Ascending aorta (tissue), 2 donors: ENCODE measurements around the gene MBD3. TPM values are rescaled to one million over a fixed set of nuclear protein-coding genes. Genes with fewer than 3 reads are reported as not detected.

ENCODE experiments used
- DNase-seq, 2 donors: peaks; one replicate each; pipeline ENCODE4 v3.0.0-alpha.2; 2019; ENCODE audit warnings: low spot score in 2 of 2
- H3K27ac ChIP-seq, 2 donors: fragments of 200-600 bp; sonication (generic); one replicate each; pipeline ENCODE4 v1.5.1; 2016 to 2017; ENCODE audit warnings: mild to moderate bottlenecking in 1 of 2
- H3K27me3 ChIP-seq: fragments of 200-600 bp; sonication (generic); one replicate; pipeline ENCODE4 v1.5.1; 2017
- H3K36me3 ChIP-seq, 2 donors: fragments of 200-600 bp; sonication (generic); one replicate each; pipeline ENCODE4 v1.5.1; 2016
- H3K4me1 ChIP-seq, 2 donors: fragments of 200-600 bp; sonication (generic); one replicate each; pipeline ENCODE4 v1.5.1; 2016 to 2017; ENCODE audit warnings: mild to moderate bottlenecking in 1 of 2
- H3K4me3 ChIP-seq, 2 donors: fragments of 200-600 bp; sonication (generic); one replicate each; pipeline ENCODE4 v1.5.1; 2016 to 2017; ENCODE audit warnings: mild to moderate bottlenecking in 1 of 2
- H3K9me3 ChIP-seq, 2 donors: fragments of 200-600 bp; sonication (generic); one replicate each; pipeline ENCODE4 v1.5.1; 2016
- intact Hi-C: fragments of 100-400 bp; cut with DNase I; formaldehyde crosslinking; loops from one replicate; pipeline ENCODE4 v1.15.1; 2023
- total RNA-seq: library from RNA; depleted of rRNA; stranded (reverse); fragments of >200 nt; gene quantifications from one replicate; pipeline ENCODE4 v1.1.0, GENCODE V29; 2016
- TF ChIP-seq, protein P1 (sequence below), 3 experiments: fragments of 200-600 bp in 2 of 3; fragments of 450-650 bp in 1 of 3; sonication (generic) in 2 of 3; IDR thresholded peaks; one replicate each; pipeline ENCODE4 v1.5.1; 2016 to 2019; ENCODE audit warnings: antibody characterized with exemption in 3 of 3, mild to moderate bottlenecking in 1 of 3, moderate library complexity in 1 of 3

The MBD3 gene
- total RNA-seq, 1 donor from 2014 or later: 143 TPM

DNA sequence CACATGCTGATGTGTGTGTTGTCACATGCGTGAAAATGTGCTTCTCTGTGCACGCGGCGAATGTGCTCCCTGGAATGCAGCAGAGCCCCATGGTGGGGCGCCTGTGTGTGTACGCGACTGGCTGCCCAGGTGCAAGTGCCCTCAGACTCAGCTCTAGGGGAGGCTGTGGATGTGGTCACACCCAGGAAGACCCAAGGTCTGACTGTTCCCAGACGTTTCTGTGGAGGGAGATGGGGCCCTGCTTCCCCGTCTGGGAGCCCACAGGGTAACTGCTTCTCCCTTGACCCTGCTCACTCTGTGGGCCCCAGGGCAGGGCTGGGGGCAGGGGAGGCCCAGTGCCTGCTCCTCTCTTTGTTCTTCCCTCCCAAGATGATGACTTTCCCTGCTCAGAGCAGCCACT lies 20.5 kb upstream of the MBD3 start:
- intact Hi-C loops: no loop called here
- Histone ChIP-seq H3K4me1 (no peaks in the 10 kb centered on the region), H3K27me3 (no peaks in the 10 kb centered on the region), H3K9me3 (no peaks in the 10 kb centered on the region), H3K4me3 (no peak overlapping the region), H3K27ac (no peak overlapping the region), H3K36me3 (peaks cover 31 to 61% of the 10 kb centered on the region in 2 donors)
- DNase-seq: no peak
- TF ChIP-seq, protein P1, sequence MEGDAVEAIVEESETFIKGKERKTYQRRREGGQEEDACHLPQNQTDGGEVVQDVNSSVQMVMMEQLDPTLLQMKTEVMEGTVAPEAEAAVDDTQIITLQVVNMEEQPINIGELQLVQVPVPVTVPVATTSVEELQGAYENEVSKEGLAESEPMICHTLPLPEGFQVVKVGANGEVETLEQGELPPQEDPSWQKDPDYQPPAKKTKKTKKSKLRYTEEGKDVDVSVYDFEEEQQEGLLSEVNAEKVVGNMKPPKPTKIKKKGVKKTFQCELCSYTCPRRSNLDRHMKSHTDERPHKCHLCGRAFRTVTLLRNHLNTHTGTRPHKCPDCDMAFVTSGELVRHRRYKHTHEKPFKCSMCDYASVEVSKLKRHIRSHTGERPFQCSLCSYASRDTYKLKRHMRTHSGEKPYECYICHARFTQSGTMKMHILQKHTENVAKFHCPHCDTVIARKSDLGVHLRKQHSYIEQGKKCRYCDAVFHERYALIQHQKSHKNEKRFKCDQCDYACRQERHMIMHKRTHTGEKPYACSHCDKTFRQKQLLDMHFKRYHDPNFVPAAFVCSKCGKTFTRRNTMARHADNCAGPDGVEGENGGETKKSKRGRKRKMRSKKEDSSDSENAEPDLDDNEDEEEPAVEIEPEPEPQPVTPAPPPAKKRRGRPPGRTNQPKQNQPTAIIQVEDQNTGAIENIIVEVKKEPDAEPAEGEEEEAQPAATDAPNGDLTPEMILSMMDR (IDR thresholded peaks at IDR 0.05): no peak

DNA sequence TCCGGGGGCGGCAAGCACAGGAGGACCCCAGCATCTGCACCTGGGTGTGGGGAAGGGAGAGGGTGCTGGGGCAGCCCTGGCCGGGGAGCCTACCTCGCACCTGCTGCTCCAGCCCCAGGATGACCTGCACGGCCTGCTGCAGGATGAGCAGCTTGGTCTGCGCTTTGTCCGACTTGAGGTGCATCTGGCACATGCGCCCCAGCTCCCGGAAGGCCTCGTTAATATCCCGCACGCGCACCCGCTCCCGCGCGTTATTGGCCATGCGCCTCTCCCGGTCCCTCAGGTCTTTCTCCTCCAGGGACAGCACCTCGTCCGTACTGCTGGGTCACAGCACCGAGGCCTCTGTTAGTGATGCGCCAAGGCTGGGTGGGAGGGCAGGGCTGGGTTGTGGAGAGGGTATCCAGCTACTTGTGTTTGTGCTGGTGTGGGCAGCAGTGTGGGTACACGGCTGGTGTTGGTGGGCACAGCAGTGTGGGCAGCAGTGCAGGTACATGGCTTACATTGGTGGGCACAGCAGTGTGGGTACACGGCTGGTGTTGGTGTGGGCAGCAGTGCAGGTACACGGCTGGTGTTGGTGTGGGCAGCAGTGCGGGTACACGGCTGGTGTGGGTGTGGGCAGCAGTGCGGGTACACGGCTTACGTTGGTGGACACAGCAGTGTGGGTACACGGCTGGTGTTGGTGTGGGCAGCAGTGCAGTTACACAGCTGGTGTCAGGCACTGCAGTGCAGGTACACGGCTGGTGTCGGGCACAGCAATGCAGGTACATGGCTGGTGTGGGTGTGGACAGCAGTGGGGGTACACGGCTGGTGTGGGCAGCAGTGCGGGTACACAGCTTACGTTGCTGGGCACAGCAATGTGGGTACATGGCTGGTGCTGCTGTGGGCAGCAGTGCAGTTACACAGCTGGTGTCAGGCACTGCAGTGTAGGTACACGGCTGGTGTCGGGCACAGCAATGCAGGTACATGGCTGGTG lies 19.7 kb upstream of the MBD3 start:
- Histone ChIP-seq H3K4me1 (no peaks in the 10 kb centered on the region), H3K27me3 (no peaks in the 10 kb centered on the region), H3K4me3 (no peak overlapping the region), H3K36me3 (peaks cover 31 to 61% of the 10 kb centered on the region in 2 donors), H3K9me3 (no peaks in the 10 kb centered on the region), H3K27ac (no peak overlapping the region)
- DNase-seq: no peak
- intact Hi-C loops: no loop called here
- TF ChIP-seq, protein P1 (IDR thresholded peaks at IDR 0.05): no peak

DNA sequence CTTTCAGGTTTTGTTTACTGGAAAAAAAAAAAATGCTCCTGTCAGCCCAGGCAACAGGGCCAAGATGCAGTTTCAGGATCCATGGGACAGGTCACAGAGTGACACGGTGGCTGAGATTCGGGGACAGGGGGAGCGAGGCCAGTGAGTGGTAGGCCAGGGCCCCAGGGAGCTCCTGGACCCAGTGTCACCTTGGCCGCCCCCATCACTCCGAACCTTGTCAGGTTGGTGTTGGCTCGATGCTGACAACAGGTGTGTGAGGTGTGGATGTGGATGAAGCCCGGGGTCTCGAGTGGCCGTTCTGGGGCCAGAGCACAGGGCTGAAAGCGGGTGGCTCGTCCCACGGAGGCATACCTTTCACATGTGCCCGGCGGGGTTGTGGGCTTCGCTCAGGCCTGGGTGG lies 18.7 kb upstream of the MBD3 start:
- H3K27ac ChIP-seq: no peak overlapping the region
- H3K27me3 ChIP-seq: no peaks in the 10 kb centered on the region
- H3K36me3 ChIP-seq: peaks cover 31 to 57% of the 10 kb centered on the region in 2 donors
- no peak for DNase-seq
- intact Hi-C loops: no loop called here
- H3K9me3 ChIP-seq: no peaks in the 10 kb centered on the region
- peaks cover 1 to 2% of the 10 kb centered on the region in 2 donors for H3K4me1 ChIP-seq
- TF ChIP-seq, protein P1 (IDR thresholded peaks at IDR 0.05): no peak
- H3K4me3 ChIP-seq: no peak overlapping the region

DNA sequence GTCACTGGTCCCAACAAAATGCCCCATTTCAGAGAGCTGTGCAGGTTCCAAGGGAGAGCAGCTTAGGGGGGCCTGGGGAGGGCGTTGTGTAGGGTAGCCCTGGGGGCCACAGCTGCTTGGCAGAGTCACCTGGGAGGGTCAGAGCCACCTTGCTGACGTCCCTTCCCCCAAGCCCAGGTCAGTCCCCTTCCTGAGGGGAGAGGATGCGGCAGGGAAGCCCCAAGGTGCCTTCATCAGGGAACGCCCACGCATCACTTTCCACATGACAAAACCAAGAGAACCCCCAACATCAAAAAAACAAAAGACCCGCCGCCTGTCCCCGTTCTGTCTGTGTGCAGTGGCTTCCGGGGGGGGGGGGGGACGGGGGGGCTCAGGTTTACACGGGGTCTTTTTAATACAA lies 17.9 kb upstream of the MBD3 start:
- peaks cover 30 to 51% of the 10 kb centered on the region in 2 donors for H3K36me3 ChIP-seq
- DNase-seq: no peak
- intact Hi-C loops: no loop called here

DNA sequence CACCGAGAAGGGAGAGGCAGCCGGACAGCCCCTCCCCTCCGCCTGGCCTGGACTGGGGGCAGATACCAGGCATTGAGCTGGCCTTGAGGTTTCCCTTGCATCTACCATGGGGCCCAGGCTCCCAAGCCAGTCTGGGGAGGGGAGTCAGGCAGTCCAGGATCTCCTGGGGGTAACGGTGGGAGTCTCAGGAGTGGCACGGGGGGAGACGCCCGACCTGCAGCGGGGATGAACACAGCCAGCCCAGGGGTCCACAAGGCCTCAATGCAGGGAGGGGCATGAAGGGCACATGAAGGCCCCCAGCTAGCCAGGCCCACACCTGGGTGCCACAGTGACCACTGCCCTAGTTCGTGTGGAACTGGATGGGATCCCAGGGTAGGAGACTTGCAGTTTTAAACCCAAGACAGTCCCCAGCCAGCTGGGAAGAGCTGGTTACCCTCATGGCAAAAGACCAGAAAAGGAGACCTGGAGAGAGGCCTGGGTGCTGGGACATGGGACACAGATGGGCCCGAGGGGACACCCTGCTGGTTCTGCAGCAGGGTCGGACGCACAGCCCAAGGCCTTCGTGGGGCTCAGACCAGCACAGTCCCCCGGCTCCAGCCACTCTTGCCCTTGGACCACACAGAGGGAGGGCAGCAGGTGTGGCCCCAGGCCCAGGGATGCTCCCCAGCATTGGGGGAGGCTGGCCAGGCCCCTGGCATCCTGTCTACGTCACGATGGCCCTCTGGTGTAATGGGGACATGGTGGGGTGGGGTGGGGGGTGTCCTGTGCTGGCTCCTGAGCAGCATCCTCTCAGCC lies 17.2 kb upstream of the MBD3 start:
- H3K36me3 ChIP-seq: peaks cover 24 to 44% of the 10 kb centered on the region in 2 donors
- intact Hi-C loops: loop anchor here (5.0 kb wide), 1 partner anchor 43 kb away; the partner anchor contains the start of gene MEX3D
- H3K9me3 ChIP-seq: no peaks in the 10 kb centered on the region

More for the DNA sequence above, 17.9 kb upstream of the MBD3 start:
- Histone ChIP-seq H3K4me3 (no peak overlapping the region), H3K27ac (no peak overlapping the region), H3K27me3 (no peaks in the 10 kb centered on the region), H3K4me1 (peaks cover 4 to 6% of the 10 kb centered on the region in 2 donors), H3K9me3 (no peaks in the 10 kb centered on the region)
- TF ChIP-seq, protein P1 (IDR thresholded peaks at IDR 0.05): no peak

More for the DNA sequence above, 17.2 kb upstream of the MBD3 start:
- Histone ChIP-seq H3K4me3 (no peak overlapping the region), H3K27me3 (no peaks in the 10 kb centered on the region), H3K27ac (no peak overlapping the region), H3K4me1 (peaks cover 4 to 6% of the 10 kb centered on the region in 2 donors)
- no peak for DNase-seq
- TF ChIP-seq, protein P1 (IDR thresholded peaks at IDR 0.05): no peak
